GM18519 (cell line): Measurements from ENCODE around the gene PABPC1L2A.
"Not testable (repeated sequence)": the region's sequence is repeated elsewhere in the genome, so short reads cannot be mapped to it uniquely, and the experiment has no call there.

ENCODE experiments used
- ATAC-seq: cut with Tn5 transposase; IDR thresholded peaks from one replicate; pipeline ENCODE4 v1.9.1; 2021; ENCODE audit warnings: mild to moderate bottlenecking, moderate library complexity; ENCODE audit not compliant: unreplicated experiment, low FRiP score

The PABPC1L2A gene

GRCh38 chrX:73079024-73079562 lies at the start of gene PABPC1L2A:
Gene PABPC1L2A (minus strand): TSS chrX:73079512. CDS start chrX:73079386, 126 bp downstream.
- ATAC-seq: not testable (repeated sequence)

DNA sequence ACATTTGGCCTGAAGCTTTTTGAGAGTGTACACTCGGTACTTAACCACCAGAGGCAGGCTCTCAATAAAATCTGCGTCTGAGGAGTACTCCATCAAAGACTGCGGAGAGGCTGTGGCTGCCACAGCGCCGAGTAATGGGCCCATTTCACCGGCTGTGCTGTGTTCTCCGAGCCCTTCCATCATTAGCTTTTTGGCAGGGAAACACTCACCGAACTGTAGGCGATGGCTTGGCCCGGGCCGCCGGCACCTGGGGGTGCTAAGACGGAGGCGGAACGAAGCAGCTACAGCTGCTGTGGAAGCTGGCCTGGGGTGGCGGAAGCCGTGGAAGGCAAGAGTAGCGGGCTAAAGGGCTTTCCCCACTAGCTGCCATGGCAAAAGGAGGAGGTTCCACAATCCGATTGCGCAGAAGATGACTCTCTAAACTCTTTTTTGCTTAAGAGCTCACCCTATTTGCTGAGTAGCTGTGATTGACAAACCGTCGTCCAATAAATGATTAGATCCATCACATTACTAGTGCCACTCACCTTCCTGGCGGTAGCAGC lies 48.5 kb upstream of the PABPC1L2A start:
- no peak for ATAC-seq

DNA sequence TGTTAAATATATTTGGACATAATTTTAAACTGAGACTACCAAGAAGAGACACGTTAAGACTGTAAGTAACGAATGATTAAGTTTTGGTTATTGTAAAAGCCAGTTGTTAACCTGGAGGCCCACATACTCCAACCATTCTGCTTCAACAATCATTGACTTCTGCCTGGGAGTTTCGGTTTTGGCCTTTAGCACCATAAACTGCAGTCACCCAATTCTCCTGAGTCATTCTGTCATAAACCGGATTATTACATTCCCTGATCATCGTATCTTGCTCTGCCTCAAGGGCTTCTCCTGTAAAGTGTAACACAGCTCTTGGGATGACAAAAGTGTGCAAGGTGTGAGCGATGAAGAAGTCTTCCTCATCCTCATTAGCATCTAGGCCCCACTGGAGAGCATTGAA lies 46.9 kb upstream of the PABPC1L2A start:
- no peak for ATAC-seq

- not testable (repeated sequence) for ATAC-seq
Observed at GRCh38 chrX:73099505-73099904, 20.2 kb upstream of the PABPC1L2A start.

DNA sequence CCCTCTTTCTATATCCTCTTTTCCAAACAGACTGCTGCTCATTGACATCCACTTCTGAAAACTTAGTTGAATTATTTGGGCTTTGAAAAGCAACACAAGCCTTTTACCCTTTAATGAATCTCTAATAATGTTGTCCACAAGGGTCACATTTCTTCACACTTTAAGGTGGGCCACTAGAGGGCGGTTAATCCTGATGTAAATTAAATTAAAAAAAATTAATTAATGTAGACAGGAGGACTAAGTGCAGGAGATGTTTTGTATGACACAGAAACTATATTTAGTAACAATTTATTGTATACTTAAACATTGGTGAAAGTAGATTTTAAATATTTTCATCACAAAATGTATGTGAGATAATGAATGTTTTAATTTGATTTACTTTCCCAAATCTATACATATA lies 7.5 kb upstream of the PABPC1L2A start:
- not testable (repeated sequence) for ATAC-seq

DNA sequence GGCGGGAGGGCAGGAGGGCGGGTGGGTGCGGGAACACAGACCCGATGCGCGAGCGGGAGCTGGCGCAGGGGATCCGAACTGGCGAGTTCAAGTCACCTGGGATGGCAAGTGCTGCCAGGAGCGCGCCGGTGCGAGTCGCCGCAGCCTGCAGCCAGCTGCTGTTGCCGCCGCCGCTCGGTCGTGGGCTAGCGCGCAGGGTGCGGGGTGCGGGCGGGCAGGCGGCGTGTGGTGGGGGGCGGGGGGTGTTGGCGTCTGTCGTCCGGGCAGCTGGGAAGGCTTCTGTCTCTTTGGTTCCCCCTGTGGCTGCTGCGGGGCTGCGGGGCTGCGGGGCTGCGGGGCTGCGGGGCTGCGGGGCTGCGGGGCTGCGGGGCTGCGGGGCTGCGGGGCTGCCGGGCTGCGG lies 572 bp upstream of the PABPC1L2A start:
- not testable (repeated sequence) for ATAC-seq

DNA sequence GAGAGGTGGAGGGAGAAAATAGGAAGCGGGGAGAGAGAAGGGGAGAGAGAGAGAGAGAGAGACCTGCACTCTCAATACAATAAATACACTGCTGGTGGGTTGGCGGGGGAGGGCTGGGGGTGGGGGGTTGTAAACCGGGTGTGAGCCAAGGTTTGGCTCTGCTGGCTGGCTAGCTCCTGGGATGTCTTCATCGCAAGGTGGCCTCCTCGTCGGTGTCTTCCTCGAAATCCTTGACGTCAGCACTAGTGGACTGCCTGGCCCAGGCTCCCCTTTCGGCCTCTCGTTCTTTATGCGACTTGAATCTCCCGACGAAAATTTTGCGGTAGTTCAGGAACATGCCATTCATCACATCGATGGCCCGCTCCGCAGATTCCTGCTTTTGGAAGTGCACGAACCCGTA lies 715 bp downstream of the PABPC1L2A start:
- not testable (repeated sequence) for ATAC-seq

DNA sequence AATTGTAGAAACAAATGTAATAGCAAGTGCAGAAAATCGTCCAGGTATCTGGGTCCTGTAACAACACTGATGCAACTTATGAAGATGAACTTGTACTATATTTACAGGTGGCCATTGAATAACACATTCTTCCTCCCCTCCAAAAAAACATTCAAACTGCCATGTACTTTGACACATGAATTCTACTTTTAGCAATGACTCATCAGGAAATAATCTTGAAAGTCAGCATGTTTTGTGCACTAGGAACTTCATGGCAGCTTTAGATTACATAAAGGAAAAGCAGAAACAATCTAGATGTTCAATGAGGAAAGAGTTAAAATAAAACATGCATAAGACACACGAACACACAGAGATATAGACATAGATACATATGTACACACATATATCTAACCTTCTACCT lies 2.5 kb downstream of the PABPC1L2A start:
- no peak for ATAC-seq

DNA sequence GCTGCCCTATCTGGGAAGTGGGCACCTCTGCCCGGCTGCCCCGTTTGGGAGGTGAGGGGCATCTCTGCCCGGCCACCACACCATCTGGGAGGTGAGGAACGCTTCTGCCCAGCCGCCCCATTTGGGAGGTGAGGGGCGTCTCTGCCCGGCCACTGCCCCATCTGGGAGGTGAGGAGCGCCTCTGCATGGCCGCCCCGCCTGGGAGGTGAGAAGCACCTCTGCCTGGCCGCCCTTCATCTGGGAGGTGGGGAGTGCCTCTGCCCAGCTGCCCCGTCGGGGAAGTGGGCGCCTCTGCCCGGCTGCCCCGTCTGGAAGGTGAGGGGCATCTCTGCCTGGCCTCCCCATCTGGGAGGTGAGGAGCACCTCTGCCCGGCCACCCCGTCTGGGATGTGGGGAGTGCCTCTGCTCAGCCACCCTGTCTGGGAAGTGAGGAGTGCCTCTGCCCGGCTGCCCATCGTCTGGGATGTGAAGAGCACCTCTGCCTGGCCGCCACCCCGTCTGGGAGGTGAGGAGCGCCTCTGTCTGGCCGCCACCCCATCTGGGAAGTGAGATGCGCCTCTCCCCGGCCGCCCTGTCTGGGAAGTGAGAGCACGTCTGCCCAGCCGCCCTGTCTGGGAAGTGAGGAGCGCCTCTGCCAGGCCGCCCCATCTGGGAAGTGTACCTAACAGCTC lies 9.8 kb downstream of the PABPC1L2A start:
- ATAC-seq: no peak

DNA sequence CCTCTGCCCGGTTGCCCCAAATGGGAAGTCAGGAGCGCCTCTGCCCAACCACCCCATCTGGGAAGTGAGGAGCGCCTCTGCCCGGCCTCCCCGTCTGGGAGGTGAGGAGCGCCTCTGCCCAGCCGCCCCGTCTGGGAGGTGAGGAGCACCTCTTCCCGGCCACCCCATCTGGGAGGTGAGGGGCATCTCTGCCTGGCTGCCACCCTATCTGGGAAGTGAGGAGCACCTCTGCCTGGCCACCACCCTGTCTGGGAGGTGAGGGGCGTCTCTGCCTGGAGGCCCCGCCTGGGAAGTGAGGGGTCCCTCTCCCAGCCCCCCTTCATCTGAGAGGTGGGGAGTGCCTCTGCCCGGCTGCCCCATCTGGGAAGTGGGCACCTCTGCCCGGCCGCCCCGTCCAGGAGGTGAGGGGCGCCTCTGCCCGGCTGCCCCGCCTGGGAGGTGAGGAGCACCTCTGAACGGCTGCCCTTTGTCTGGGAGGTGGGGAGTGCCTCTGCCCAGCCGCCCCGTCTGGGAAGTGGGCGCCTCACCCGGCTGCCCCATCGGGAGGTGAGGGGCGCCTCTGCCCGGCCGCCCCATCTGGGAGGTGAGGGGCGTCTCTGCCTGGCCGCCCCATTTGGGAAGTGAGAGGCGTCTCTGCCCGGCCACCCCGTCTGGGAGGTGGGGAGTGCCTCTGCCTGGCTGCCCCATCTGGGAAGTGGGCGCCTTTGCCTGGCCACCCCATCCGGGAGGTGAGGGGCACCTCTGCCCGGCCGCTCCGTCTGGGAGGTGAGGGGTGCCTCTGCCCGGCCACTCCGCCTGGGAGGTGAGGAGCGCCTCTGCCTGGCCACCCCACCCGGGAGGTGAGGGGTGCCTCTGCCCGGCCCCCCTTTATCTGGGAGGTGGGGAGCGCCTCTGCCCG lies 10.6 kb downstream of the PABPC1L2A start:
- no peak for ATAC-seq

- ATAC-seq: not testable (repeated sequence)
Observed at GRCh38 chrX:73067761-73068466, 11.4 kb downstream of the PABPC1L2A start.

DNA sequence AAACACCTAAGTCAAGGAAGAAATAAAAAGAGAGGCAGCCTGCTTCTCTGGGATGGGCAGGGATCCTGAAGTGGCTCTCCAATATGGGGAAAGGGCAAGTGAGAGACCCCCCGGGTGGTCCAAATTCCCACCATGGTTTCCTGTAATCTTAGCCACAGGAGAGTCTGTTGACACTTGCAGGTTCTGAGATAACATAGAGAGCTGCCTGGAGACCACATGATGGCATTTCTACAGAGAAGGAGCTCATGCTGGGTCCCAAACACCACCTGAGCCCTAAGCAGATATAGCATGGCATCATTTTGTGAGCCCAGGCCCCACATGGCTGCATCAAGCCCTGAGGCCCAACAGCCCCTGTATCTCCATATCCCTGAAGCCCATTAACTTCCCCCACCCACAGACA lies 50.4 kb downstream of the PABPC1L2A start:
- no peak for ATAC-seq
